Stimulated activated CD8-positive, alpha-beta memory T cell treated with anti-CD3 and anti-CD28 coated beads, Interleukin-7, amount 100 ng/mL, for 24 hours (primary cell): ENCODE results near the gene NCDN.

Experiments
- DNase-seq: peaks from one replicate; pipeline ENCODE4 v3.0.0-alpha.2; 2020; ENCODE audit warnings: low read depth

NCDN gene

GRCh38 chr1:35590476-35591040 lies 33.0 kb downstream of the NCDN start:
- DNase-seq = no peak

GRCh38 chr1:35591211-35591610 lies 33.6 kb downstream of the NCDN start:
- DNase-seq = no peak

DNA sequence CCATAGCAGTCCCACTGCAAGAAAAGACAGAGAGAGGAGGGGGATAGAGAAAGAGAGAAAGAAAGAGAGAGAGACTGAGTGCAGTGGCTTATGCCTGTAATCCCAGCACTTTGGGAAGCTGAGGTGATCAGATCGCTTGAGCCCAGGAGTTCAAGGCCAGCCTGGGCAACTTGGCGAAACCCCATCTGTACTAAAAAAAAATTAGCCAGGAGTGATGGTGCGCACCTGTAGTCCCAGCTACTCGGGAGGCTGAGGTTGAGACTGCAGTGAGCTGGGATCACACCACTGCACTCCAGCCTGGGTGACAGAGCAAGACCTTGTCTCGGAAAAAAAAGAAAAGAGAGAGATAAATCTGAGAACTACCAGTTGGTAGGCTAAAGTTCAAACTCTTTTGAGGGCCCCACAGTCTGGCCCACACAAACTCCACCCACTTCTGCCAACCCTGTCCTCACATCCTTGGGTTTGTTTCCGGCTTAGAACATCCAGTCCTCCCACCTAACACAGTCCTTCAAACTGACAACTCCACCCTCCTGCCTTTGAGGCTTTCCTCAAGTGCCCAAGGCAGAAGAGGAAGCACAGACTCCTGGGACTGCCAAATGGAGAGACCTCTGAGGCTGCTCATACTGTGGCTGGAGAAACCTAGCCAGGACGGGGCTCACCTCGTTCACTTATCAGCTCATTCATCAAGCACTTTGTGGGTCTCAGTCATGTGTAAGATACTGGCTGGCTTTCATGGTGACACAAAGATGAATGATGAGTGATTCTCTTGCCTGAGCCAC lies 35.6 kb downstream of the NCDN start:
- no peak for DNase-seq

GRCh38 chr1:35594005-35594760 lies 36.6 kb downstream of the NCDN start:
- no peak for DNase-seq

- DNase-seq = no peak
Observed at GRCh38 chr1:35595684-35596083, 38.1 kb downstream of the NCDN start.

- DNase-seq = no peak
Observed at GRCh38 chr1:35597870-35598269, 40.3 kb downstream of the NCDN start.

- no peak for DNase-seq
Observed at GRCh38 chr1:35598895-35599294, 41.3 kb downstream of the NCDN start.

- DNase-seq = no peak
Observed at GRCh38 chr1:35599411-35599810, 41.8 kb downstream of the NCDN start.

- DNase-seq = no peak
Observed at GRCh38 chr1:35600593-35600992, 43.0 kb downstream of the NCDN start.

GRCh38 chr1:35603468-35603867 lies 45.9 kb downstream of the NCDN start:
- DNase-seq = no peak

GRCh38 chr1:35603941-35604340 lies 46.3 kb downstream of the NCDN start:
- DNase-seq = no peak

- no peak for DNase-seq
Observed at GRCh38 chr1:35605071-35605866, 47.7 kb downstream of the NCDN start.

GRCh38 chr1:35605867-35606182 lies 48.2 kb downstream of the NCDN start:
- no peak for DNase-seq

- DNase-seq = no peak
Observed at GRCh38 chr1:35611655-35612054, 54.1 kb downstream of the NCDN start.

- DNase-seq = no peak
Observed at GRCh38 chr1:35615440-35615839, 57.8 kb downstream of the NCDN start.
